ENCODE data around the gene TCF7L2.

TCF7L2 gene

DNA sequence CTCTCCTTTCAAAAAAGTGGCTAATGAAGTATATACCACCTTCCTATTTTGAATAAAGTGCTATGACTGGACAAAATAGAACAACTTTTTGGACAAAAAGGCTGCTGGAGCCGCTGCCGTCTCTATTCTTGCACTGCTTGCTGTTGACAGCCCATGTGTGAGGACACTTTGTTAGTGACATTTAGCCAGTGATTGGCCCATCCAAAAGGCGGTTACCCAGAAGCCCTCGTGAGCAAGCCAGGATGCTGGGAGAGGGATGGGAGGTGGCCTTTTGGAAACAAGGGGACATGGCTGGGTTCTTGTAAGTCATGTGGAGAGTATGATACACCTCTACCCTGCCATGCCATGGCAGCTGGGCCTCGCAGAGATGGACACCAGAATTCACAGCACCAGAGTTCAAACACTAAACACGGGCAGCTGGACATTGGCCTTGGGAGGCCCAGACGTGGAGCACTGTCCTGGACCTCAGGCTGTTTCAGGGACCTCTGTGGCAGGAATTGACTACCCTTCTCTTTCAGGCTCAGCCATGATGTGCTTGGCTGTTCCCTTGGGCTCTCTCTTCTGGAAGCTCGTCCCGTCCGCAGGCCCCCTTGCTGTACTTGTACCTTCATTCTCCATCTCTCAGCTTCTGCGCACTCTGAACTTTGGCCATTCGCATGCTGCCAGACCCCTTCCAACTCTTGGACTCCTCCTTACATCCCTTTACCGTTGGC lies 118.3 kb downstream of the TCF7L2 start:
- no peak for DNase-seq

DNA sequence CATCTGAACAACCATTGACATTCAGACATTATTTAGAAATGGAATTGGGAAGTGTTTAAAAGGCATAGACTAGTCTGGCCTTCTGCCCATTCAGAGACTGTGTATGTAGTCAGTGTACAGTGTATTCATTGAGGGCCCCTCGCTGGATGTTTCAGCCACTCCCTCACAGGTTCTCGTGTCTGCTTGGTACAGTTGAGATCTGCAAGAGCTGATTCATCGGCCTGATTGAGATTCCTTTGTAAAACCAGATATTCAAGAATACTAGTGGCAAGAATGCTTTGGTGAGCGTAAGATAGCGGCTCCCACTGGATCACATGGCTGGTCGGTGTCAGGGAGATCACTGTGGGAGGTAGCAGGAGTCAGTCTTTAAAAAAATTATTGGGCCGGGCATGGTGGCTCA lies 119.5 kb downstream of the TCF7L2 start:
- DNase-seq = no peak

DNA sequence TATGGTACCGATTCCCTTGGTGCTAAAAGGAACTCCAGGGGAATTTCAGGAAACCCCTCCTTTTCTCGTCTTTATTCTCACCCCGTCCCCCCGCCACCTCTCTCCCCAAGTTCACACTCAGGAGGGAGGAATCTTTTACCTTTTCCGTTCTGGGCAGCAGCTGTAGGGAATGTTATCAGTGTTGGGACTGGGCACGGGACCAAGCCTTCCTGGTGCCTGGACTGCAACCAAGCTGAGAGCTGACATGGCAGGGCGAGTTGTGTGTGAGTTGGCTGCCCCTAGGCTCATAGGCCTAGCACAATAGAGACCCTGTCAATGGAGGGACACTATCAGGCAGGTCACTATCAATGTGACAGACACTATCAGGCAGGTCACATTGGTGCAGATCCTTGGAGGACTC lies 121.4 kb downstream of the TCF7L2 start:
- DNase-seq = no peak

DNA sequence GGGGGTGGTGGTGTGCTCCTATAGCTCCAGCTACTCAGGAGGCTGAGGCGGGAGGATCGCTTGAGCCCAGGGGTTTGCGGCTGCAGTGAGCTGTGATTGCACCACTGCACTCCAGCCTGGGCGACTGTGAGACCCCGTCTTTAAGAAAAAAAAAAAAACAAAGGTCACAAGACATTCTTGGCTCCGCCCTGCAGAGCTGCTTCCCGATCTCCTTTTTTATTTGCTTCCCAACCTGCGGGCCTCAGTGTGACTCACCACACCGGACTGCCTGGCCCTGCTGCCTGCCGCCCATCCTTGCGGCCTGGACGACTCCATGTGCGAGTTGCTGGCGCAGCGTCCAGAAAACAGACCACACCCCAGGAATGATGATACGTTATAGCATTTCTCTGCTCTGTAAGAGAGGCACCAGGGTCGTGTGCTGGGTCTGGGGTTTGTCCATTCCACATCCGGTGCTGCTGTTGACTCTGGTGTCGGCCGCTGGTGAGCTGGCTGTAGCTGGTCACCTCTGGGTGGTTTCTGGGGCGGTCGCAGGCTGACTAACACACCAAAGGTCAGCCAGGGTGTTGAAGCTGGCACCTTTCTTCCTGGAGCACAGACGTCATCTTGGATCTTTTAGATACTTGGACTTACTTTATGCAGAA lies 123.6 kb downstream of the TCF7L2 start:
- DNase-seq = no peak

DNA sequence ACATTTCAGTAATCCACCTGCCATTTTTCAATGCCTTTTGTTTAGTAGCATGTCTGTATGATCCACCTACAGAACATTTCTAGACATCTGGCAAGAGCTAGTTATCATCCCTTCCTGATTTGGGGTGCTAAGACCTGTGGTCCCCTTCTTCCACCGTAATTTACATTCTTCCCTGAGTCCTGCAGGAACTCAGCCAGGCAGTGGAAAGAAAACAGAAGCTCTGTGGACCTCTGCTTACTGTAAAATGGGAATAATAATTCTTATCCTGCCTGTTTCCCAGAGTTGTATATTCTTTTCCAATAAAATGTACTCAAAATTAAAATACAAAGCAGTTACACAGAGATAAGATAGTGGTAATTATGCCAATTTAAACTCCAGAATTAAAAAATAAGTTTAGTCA lies 126.9 kb downstream of the TCF7L2 start:
- no peak for DNase-seq

DNA sequence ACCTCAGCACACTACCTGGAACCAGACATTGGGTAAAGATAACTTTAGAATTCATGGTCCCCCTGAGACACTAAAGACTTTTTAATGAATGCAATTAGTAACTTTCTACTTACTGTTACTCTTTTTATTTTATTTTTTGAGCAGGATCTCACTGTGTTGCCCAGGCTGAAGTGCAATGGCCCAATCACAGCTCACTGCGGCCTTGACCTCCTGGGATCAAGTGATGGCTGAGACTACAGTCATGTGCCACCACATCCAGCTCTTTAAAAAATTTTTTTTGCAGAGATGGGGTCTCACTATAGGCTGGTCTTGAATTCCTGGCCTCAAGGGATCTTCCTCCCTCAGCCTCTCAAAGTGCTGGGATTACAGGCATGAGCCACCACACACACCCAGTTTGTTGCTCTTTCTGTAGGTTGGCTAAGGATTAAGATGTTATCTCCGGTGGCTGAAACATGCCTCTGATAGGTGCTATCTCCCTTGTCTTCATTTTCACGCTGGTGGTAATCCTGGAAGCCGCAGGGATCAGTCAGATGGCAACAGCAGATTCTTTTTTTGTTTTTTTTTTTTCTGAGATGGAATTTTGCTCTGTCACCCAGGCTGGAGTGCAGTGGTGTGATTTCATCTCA lies 128.3 kb downstream of the TCF7L2 start:
- DNase-seq = no peak

DNA sequence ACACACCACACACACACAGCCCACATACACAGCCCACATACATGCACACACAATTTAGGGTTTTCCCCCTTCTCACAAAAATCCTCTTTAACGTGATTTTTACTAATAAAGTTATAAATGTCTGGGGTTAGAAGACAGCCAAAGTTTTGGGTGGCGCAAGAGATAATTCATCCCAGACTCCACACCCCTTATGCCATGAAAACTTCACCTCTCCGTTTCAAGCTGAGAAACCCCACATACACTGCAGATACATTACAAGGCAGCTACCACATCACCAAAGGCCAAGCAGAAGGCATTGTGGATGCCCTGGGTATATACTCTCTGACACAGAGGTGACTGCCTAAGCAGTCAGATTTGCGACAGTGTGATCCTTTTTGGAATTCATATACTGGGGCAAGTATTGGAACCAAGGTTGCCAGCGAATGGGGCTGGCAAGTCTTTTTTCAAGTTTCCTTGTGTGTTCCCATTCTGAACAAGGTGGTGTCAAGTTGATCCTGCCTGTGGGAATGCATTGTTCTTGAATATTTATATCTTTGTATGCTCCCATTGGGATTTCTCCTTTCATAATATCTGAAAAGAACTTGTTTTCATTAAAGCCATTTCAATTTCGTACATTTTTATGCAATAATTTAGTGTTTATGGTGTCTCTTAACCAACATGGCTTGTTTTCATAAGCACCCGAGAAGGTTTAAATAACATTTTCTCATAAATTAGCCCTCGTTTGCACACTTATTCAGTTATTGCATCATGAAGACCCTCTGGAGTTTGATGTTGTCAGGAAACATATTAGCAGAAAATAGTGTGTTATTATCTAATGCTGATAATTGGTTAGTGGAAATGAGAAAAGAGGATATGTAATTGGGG lies 130.2 kb downstream of the TCF7L2 start:
- no peak for DNase-seq

DNA sequence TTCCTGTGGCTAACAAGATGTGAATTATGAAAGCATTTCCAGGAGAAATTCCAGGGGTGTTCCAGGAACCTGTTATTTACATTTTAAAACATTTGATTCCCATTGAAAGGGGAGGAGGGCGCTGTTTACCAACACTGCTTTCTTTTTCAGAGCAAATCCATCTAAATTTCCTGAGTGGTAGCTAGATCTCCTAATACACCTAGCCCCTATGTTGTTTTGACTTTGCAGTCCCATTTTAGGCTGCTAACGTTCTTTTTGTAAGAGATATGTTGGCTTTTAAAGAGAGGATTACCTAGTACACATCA lies 130.8 kb downstream of the TCF7L2 start:
- DNase-seq = no peak

DNA sequence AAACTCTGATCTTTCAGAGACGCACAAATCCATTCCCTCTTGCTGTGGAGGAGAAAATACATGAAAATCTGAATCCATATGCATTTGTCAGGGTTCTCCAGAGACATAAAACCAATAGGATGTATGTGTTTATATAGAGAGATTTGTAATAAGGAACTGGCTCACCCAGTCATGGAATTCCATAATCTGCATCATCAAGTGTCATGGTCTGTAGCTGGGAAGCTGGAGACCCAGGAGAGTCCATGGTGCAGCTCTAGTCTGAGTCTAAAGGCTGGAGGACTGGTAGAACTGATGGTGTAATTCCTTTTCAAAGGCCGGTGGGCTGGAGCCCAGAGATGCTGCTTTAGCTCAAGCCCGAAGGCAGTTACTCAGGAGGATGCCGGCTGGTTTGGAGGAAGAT lies 134.0 kb downstream of the TCF7L2 start:
- no peak for DNase-seq

DNA sequence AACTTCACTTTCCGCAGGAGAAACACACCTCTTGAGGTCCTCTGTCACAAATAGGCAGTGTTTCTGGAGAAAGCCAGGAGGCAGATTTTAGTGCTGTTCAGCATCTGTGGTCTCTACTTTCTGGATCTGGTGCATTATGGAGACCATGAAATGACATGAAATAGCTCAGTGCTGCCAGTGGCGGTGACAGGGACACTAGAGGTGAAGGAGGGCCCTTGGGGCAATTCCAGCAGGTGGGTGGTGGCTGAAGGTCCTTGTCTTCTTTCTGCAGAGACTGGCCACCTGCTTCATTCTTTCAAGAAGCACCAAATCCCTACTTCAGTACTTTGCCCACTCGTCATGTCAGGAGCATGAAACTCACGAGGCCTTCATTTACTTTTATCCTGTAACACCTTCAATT lies 135.7 kb downstream of the TCF7L2 start:
- DNase-seq = no peak

DNA sequence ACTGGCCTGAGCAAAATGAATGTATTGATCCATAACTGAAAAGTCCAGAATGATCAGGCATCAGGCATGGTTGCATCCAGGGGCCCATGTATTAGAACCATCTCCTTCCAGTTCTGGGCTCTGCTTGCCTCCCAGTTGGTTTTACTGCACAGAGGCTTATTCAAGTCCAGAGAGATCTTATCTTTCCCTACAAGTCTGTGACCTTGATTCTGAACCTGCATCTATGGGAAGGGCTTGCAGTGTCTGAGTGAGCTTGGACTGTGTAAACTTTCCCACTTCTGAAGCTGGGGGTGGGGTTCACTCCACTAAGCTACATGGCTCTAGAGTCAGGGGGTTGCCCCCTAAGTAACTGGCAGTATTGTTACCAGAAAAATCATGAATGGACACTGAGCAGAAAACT lies 136.2 kb downstream of the TCF7L2 start:
- no peak for DNase-seq

DNA sequence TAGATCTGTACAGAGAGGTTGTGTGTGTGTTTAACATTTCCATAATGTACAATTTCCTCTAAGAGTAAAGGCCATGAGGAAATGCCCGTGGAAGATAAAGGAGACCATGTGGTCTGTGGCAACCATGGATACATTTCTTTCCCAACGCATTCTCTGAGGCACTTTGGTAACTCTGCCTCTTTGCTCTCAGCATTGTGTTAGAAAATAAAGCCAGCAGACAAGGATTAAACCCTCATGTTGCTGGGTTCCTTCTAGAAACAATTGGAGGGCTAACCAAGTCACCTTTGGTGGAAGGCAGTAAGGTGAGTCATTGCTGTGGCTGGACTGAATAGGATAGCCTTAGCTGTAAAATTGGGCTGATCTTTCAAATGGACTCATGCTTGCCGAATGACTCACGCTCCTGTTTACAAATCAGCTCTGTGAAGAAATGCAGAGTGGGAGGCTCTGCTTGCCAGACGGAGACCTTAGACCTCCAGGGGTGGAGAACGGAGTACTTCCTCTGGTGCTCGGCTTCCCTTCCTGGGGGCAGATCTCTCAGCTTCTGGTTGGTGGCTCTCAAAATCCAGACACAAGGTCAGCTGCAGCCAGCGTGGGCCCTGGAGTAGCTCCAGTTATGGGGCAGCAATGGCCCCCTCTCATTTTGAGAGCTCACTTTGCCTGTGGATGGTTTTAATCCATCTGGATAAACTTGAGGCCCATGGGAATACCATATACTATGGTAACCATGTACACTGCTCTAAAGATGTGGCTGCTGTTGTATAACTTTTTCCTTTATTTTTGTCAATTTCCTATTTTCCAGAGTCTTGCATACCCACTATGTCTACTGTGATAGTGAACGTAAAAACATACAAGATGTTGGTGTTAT lies 137.3 kb downstream of the TCF7L2 start:
- DNase-seq = no peak

DNA sequence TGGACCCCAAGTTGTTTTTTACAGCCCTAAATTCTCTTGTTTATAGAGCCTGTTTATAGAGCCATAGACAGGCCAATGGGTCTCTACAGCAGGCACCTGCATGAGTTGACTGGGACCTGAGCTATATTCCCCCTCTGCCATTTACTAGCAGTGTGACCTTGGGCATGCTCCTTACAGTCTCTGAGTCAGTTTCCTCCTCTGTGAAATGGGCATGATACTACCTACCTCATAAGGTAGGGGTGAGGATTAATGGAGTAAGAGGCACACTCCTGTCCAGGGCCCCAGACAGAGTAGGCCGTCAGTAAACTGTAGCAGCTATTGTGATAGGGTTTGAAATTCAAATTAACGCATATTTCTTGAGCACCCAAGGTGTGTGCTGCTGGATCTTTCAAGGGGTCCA lies 138.1 kb downstream of the TCF7L2 start:
- DNase-seq = no peak

DNA sequence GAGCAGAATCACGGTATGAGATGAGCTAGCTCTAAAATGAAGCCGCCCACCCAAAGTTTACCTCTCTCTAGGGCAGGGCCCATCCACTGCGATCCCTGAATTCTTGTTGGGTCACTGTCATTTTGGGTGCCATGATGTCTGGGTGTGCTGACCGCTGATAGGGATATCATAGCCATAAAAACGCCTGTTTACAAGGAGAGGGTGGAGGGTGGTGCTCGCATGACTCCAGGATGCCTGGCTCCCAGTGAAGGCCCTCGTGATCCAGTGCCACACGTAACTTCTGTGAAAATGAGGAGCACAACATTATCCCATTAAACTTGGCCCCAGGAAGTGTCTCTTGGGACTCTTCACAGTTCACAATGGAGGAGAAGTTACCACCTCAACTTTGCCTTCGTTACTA lies 139.5 kb downstream of the TCF7L2 start:
- no peak for DNase-seq

DNA sequence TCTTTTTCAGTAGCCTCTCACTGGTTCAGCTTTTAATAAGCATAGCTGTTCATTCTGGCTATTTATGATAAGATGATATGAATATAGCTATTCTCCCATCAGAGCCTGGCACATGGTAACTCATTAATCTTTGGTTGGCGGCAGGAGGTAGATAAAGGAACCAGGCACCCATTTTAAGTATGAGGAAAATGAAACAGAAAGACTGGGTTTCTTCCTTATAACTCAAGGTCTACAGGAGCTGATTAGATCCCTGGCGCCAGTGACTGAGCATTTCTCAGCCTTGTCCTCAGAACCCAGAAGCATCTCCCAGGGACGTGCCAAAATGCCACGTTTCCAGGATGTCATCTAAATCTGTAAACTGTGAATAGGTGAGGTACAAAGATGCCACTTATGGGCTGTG lies 141.9 kb downstream of the TCF7L2 start:
- no peak for DNase-seq

DNA sequence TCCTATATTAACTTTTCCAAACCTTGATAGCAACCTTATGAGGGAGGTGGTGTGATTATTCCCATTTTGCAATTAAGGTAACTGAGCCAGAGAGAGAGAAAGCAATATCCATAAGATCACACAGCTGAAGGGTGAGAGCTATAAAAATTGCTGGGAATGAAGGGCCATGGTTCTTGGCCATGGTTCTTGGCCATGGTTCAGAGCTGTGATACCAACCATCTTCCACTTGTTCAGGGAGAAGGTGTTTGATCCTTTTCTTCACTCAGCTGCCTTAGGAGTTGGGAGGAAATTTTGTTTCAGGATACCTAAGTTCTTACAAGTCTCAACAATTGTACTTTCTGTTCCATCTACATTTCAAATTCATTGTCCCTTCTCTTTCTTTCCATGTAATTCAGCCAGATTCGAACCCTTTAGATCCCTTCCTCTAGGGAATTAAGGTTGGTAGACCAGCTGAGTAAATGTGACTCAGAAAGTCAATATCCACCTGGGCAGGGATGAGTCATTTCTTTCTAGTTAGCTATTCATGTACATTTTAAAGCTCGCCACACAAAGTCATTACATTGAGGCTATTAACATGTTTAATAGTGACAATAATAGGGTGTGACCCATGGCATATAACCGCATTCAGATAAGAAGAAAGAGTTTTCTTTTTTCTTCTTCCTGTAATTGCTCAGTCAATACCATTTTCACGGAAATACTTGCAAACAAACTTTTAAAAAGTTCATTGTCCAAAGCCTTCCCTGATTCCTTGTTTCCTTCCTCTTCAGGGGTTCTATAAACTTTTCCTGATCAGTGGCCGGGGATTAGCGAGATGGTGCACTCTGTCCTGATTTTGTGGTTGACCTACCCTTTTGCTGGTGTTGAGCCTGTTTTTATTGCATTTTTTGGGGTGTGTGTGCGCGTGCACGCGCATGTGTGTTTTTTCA lies 143.4 kb downstream of the TCF7L2 start:
- DNase-seq = no peak

DNA sequence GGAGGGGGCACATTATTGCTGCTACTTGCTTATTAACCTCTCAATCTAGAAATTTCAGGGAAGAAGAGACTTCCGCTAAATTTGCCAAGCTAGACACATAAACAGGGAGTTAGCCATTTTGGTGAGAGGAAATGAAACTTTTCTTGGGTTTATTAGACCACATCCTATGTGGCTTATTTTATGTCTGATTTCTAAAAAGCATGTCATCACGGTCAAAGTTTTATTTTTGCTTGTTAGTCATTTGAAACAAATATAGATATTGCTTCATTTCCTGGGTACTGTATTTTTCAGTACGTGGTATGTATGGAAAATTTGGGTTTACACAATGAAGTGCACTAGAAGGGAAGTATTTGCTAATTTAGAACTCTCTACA lies 144.1 kb downstream of the TCF7L2 start:
- no peak for DNase-seq

DNA sequence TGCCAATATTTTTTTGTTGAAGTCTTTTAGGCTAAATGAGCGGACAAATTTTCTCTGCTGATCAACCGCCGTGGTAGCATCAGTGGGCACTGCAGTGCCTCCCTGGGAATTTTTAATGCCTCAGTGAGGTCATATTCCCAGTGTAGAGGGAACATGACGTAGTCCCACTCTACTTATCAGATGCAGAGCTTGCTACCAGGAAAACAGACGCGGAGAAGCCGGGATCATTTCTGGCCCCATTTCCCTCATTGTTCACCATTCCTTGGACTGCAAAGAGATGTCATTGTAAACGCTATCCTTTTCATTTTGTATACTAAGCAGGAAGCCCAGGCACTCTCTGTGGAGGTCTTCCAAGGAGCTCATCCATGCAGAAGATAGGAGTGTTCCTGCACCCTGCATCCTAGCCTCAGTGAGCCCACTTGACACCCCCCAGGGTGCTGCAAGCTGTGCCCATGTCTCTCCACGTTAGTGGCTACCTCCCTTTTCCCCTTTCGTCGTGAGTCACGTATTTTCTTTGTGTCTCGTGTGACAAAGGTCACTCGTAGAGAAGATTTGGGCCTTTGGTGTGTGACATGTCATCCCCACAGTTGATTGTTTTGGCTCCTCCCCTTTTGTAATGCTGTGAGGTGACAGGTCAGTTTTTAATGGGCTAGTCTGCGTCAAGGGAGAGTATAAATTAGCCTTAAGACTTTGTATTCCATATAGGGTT lies 145.5 kb downstream of the TCF7L2 start:
- DNase-seq = no peak

DNA sequence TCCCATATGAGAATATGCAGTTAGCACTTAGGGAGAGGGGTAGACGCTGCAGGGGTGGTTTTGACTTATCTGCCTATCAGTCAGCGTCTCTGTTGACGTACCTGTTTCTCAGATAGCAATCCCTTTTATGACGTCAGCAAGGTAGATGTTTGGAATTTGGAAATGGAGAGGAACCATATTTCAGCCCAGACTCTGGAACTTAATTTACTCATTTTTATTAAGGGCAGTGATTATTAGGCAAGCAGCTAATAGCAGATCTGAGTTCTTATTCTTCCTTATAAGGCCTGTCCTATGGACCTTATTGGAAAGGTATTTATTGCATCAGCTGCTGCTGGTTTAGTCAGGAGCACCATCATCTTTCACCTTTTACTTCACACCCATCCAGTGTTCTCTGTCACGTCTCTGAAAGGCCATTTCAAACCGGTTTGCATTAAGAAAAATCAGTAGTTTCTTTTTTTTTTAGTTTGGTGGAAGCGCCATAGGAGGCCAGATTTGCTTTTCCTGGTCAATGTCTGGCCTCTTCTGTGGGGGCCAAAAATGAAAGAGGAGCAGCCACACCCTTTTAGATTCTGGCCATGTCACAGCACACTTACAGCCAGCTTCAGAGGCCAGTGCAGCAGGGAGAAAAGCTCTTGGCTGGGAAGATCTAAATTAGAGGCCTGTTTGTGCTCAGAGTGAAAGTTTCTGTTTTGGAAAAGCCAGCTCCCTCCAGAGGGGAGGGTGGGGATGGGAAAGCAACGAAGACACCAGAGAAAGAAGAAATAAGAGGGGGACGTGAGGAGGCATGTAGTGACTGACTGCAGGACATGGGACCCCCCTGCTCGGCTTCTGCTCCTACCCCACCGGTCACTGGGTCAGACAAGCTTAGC lies 146.3 kb downstream of the TCF7L2 start:
- DNase-seq = no peak

DNA sequence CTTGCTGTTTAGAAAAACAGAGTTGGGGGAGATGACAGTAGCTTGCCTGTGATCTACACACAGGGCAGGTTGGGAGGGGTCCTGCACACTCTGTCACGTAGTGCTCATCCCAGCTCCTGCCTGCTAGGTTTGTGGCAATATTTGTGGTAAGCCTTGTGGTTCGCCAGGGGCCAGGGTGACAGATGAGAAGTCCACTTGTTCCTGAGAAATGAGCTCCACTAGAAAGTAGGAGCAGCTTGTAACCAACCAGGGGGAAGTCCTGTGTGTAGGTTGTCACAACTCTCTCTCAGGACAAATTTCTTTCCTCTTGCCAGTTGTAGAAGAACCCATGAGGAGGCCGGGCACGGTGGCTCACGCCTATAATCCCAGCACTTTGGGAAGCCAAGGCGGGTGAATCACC lies 147.0 kb downstream of the TCF7L2 start:
- no peak for DNase-seq

Measured in stimulated activated CD4-positive, alpha-beta T cell treated with anti-CD3 and anti-CD28 coated beads, Interleukin-15, amount 100 ng/mL, for 24 hours (primary cell).